ENCODE data around the gene PCDH9. TPM values are rescaled to one million over a fixed set of nuclear protein-coding genes. Genes with fewer than 3 reads are reported as not detected.

PCDH9 gene
- total RNA-seq, 1 experiment from 2014 or later: 0.12 TPM

DNA sequence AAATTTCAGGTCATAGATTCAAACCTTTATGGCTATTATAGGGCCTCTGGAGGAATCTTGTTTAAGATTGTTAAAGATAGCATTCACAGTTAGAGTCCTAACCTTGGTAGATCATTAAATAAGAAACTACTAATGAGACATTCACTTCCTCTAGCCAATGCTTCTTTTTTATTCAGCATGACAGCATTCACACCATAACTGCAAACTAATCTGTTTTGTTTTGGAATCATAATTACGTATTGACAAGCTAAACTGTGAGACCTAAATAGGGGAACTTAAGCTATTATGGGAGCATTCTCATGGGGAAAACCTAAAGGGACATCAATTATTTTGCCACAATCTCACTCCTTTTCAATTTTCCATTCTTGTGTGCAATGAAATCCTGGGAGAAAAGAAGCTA, 653.8 kb downstream of the PCDH9 start:
- DNase-seq (ENCODE audit: low read depth): no peak

GRCh38 chr13:66574606-66575005, 655.5 kb downstream of the PCDH9 start:
- DNase-seq (ENCODE audit: low read depth): no peak

- no peak for DNase-seq (ENCODE audit: low read depth)
Measured at GRCh38 chr13:66567899-66568612, 662.1 kb downstream of the PCDH9 start.

DNA sequence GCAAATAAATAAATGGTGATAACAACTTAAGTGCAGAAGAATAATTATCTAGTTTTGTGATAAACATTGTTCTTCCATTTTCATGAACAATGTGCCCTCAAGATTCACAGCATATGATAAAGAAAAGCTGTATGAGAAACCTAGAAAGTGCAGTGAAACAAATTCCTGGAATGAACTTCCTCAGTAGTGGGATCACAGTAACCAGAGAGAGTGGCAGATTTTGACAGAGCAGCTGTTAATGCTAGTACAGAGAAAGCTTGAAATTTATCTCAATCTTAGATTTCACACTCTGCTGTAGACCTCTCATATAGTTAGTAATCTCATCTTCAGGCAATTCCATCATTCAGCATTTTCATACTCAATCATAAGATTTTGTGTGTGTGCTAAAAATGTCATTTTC, 664.9 kb downstream of the PCDH9 start:
- DNase-seq (ENCODE audit: low read depth): no peak

DNA sequence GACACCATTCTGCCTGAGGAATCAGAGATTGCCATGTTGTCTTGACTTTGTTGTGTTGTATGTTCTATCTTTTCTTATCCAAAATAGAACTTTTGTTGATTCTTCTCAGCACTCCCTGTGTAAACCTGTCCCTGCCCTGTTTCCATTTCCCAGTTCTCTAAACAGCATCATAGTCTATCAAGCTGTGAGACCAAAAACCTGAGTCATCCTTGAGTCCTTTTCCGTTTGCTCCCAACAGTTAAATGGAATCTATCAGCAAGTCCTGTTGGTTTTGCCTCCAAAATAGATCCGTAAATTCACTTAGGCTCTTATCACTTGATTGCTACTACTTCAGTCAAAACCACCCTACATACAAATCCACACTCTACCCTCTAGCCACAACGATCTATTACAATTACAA, 667.1 kb downstream of the PCDH9 start:
- no peak for DNase-seq (ENCODE audit: low read depth)

DNA sequence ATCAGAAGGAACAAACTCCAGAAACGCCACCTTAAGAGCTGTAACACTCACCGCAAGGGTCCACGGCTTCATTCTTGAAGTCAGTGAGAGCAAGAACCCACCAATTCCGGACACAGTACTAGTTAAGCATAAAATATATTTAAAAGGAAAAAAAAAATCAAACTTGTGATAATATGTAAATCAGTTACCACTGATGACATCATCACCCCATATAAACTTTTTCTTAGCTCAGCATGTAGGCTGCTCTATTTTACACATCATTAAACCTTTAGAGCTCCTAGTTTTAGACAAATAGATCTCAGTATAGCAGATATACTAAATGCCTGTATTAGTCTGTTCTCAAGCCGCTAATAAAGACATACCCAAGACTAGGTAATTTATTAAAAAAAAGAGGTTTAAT, 668.1 kb downstream of the PCDH9 start:
- no peak for DNase-seq (ENCODE audit: low read depth)

DNA sequence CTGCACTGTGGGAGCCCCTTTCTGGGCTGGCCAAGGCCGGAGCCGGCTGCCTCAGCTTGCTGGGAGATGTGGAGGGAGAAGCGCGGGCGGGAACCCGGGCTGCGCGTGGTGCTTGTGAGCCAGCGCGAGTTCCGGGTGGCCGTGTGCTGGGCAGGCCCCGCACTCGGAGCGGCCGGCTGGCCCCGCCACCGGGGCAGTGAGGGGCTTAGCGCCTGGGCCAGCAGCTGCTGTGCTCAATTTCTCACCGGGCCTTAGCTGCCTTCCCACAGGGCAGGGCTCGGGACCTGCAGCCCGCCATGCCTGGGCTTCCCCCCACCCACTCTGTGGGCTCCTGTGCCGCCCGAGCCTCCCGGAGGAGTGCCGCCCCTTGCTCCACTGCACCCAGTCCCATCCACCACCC, 669.1 kb downstream of the PCDH9 start:
- no peak for DNase-seq (ENCODE audit: low read depth)

GRCh38 chr13:66560189-66560588, 669.9 kb downstream of the PCDH9 start:
- DNase-seq (ENCODE audit: low read depth): no peak

DNA sequence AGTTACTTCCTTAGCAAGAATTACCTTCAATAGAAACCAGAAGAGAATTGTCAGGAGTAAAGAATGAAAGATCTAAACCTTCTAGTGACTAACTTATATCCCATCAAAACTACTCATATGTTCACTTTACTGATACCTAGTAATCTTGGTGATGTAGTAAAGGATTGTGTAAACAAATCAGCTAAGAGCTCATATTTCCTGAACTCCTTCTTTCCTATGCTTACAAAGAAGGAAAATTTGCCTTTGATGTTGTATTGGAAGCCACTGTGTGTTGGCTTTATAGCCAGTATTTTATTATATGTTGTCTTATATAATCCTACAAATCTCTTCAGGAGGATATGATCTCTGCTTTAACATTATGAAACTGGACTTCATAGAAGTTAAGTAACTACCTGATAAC, 671.0 kb downstream of the PCDH9 start:
- no peak for DNase-seq (ENCODE audit: low read depth)

DNA sequence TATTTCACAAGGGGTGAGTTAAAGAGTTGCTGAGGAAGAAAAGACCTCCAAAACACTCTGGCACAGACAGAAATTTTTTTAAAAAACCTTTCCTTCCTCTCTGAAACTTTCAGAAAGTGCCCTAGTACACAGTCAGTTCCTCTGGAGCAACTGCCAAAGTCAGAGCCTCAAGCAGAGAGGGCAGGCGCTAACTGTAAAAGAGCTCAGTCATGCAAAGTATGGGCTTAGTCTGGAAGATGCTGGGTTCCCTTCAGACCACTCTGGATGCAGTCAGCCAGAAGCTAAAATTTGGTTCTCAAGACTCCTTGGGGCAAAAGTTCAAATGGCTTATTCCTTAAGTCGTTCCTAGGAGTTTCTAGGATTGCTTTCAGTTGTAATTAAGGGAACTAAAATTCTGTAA, 671.6 kb downstream of the PCDH9 start:
- no peak for DNase-seq (ENCODE audit: low read depth)

GRCh38 chr13:66557357-66557756, 672.8 kb downstream of the PCDH9 start:
- DNase-seq (ENCODE audit: low read depth): no peak

DNA sequence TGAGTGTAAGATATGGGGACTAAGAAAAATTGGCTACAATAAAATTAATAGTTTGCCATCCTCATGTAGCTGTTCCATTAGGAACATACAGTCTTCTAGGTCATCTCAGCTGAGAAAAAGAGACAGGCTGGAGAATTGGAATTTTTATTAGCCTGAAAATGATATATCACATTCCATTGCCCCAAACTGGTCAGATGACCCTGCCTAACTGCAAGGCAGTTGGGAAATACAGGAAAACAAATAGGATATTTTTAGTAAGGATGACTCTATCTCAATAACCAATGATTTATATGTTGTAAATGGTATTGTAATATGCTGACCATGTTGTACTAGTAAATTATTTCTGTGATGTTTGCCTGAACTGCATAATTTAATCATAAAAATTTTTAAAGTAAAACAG, 673.8 kb downstream of the PCDH9 start:
- DNase-seq (ENCODE audit: low read depth): no peak

DNA sequence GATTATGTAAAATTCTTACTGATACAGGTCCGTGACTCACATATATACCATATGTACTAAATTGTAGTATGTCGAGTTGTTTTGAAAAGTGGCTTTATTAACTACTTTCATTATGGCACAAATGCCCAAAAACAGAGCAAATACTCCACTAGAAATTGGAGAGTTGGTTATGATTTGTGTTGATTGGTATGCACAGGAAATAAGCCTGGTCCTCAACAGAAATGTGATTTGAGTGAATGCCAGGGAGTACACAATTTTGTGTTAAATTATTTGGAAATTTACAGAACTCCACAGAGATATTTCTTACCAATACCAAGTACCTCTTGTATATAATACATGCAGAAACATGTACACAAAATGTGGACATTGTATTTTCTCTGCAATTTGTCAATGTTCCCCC, 676.7 kb downstream of the PCDH9 start:
- no peak for DNase-seq (ENCODE audit: low read depth)

DNA sequence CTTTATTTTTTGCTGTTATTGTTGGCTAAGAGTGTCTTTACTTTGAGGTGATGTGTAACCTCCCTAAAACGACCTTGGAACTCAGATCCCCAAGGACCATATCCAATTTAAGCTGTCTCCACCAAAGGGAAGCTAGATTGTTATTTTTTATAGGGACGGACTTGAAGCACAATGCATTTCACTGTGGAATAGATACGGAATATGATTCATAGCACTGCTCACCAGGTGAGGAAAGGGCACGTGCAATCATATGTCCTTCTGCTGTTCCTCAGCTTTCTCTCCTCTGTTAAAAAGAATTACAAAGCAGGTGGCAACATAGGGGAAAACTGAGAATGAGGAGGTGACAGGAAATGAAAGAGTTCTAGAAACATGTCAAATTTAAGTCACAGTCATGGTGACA, 679.0 kb downstream of the PCDH9 start:
- DNase-seq (ENCODE audit: low read depth): no peak

DNA sequence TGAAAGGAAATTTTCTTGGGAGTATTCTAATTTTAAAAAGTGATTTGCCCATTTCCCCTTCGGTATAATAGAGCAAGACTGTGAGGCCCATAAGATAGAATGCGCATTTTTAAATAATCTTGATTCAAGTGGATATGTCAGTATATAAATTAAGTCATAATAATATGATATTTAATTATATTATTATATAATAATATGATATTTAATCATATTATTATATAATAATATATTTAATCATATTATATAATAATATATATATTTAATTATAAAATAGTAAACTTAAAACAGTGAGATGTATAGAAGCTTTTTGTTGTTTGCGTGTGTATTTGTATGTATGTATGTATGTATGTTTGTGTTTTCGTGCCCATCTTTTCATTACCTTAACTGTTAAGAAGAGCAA, 682.5 kb downstream of the PCDH9 start:
- DNase-seq (ENCODE audit: low read depth): no peak

- no peak for DNase-seq (ENCODE audit: low read depth)
Measured at GRCh38 chr13:66546534-66547379, 683.4 kb downstream of the PCDH9 start.

DNA sequence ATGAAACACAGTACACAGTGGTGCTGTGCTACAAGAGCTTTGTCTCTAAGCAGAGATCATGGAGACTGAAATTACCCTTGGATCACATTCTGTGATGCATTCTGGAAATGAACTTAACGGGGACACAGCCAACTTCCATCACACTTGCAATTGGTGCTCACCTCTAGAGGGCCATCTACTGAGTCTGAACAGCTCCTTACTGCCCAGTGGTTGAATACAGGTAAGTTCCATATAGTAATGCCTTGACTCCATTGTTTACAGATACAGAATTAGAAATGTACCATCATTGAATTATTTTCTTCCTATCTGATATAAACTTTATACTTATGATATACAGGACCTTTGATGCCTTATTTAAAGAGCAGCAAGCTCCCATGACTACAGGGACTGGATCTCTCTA, 686.4 kb downstream of the PCDH9 start:
- no peak for DNase-seq (ENCODE audit: low read depth)

- DNase-seq (ENCODE audit: low read depth): no peak
Measured at GRCh38 chr13:66537417-66537816, 692.7 kb downstream of the PCDH9 start.

GRCh38 chr13:66536746-66537145, 693.4 kb downstream of the PCDH9 start:
- DNase-seq (ENCODE audit: low read depth): no peak

DNA sequence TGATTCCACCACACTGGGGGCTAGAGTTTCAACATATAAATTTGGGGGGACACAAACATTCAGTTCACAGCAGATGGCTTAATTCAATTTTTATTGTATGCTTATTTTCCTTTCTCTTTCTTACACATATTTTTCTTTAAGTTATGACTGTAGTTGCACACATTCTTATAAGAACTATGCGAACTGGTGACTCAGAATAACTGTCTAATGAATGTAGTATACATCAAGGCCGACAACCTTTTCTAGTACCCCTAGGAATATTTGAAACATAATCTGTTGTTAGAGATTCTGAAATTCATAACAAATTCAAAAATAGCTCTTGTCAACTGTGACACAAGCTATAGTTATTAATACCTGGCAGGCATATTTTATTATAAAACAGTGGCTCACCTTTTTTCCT, 695.6 kb downstream of the PCDH9 start:
- DNase-seq (ENCODE audit: low read depth): no peak

DNA sequence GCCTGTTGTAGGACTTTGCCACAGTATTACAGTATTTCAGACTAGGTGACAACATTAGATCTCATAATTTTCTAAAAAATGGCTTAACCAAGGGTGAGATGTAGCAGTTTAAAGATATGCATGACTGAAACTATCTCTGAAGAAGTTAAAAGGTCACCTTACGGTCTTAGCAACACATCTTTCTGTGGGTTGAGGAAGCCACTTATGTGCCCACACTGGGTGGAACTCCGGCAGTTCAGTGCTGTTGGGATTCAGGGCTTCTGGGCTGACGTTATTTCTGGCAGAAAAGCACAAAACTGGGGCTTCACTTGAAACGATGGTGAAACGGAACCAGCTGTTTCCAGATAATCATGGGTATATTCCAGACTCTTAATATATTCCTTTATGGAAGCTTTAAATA, 697.3 kb downstream of the PCDH9 start:
- no peak for DNase-seq (ENCODE audit: low read depth)

GRCh38 chr13:66532146-66532545, 698.0 kb downstream of the PCDH9 start:
- DNase-seq (ENCODE audit: low read depth): no peak

DNA sequence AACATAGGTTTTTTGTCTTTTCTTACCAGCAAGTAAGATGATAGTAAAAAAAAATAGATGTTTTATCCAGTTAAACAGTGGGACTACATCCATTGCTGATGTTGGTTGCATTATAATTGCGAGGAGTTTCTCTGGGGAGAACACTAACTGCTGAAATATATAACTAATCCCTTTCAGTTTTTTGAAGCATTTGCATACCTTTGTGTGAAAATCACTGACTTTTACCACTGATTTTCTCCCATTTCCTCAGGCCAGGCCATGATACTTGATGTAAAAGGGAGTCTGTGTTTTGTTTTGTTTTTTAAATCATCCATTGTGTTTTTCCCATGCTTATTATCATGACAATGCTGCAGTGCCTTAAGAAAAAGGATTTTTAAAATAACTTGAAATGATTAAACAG, 699.5 kb downstream of the PCDH9 start:
- no peak for DNase-seq (ENCODE audit: low read depth)
